Neural crest cell (in vitro differentiated cells): ENCODE measurements around the gene TRPM8. TPM values are rescaled to one million over a fixed set of nuclear protein-coding genes. Genes with fewer than 3 reads are reported as not detected.

Source experiments
- DNase-seq: peaks from one replicate; pipeline ENCODE4 v3.0.0; 2021; ENCODE audit warnings: low read depth, mixed read lengths, low spot score
- H3K27ac Mint-ChIP-seq: one replicate; pipeline ENCODE4 v1.8.0; 2021; ENCODE audit warnings: mild to moderate bottlenecking, mixed read lengths; ENCODE audit not compliant: unreplicated experiment
- H3K27me3 Mint-ChIP-seq: 2 replicates; pipeline ENCODE4 v1.8.0; 2021; ENCODE audit warnings: low read depth, mild to moderate bottlenecking, mixed read lengths
- H3K36me3 Mint-ChIP-seq: 2 replicates; pipeline ENCODE4 v1.8.0; 2021; ENCODE audit warnings: low read depth, mild to moderate bottlenecking, mixed read lengths
- H3K4me1 Mint-ChIP-seq: 2 replicates; pipeline ENCODE4 v1.8.0; 2021; ENCODE audit warnings: mixed read lengths
- H3K4me3 Mint-ChIP-seq: one replicate; pipeline ENCODE4 v1.8.0; 2021; ENCODE audit warnings: mild to moderate bottlenecking, mixed read lengths
- H3K9me3 Mint-ChIP-seq: 2 replicates; pipeline ENCODE4 v1.8.0; 2021; ENCODE audit warnings: mixed read lengths
- CTCF ChIP-seq: fragments of 200-600 bp; sonication (generic); conservative IDR thresholded peaks from 2 replicates; pipeline ENCODE4 v1.5.0; 2021; ENCODE audit warnings: antibody characterized with exemption, mild to moderate bottlenecking
- total RNA-seq: library from RNA; stranded (reverse); gene quantifications from 2 replicates; pipeline ENCODE4 v1.2.1, GENCODE V29; 2021

TRPM8 gene
- total RNA-seq, 1 donor from 2014 or later, result 0.07 TPM

GRCh38 chr2:234032279-234032856 is 115.2 kb downstream of the TRPM8 start:
- DNase-seq, result no peak
- H3K4me3 Mint-ChIP-seq, result no peak overlapping the region
- H3K27ac Mint-ChIP-seq, result no peak overlapping the region
- TF ChIP-seq CTCF, result no peak
- H3K9me3 Mint-ChIP-seq, result peaks cover 9% of the 10 kb centered on the region
- H3K4me1 Mint-ChIP-seq, result no peaks in the 10 kb centered on the region
- no peaks in the 10 kb centered on the region for H3K27me3 Mint-ChIP-seq
- no peaks in the 10 kb centered on the region for H3K36me3 Mint-ChIP-seq

- H3K4me3 Mint-ChIP-seq, result no peak overlapping the region
- H3K27ac Mint-ChIP-seq, result no peak overlapping the region
- H3K36me3 Mint-ChIP-seq, result no peaks in the 10 kb centered on the region
- DNase-seq, result no peak
- H3K4me1 Mint-ChIP-seq, result no peaks in the 10 kb centered on the region
- H3K27me3 Mint-ChIP-seq, result no peaks in the 10 kb centered on the region
- H3K9me3 Mint-ChIP-seq, result peaks cover 9% of the 10 kb centered on the region
- no peak for TF ChIP-seq CTCF
Observed at GRCh38 chr2:234033174-234033573, 116.0 kb downstream of the TRPM8 start.

- no peak overlapping the region for H3K27ac Mint-ChIP-seq
- no peaks in the 10 kb centered on the region for H3K27me3 Mint-ChIP-seq
- no peak for TF ChIP-seq CTCF
- H3K36me3 Mint-ChIP-seq, result no peaks in the 10 kb centered on the region
- H3K4me1 Mint-ChIP-seq, result no peaks in the 10 kb centered on the region
- no peak overlapping the region for H3K4me3 Mint-ChIP-seq
- H3K9me3 Mint-ChIP-seq, result peaks cover 9% of the 10 kb centered on the region
- no peak for DNase-seq
Observed at GRCh38 chr2:234033885-234034284, 116.7 kb downstream of the TRPM8 start.

DNA sequence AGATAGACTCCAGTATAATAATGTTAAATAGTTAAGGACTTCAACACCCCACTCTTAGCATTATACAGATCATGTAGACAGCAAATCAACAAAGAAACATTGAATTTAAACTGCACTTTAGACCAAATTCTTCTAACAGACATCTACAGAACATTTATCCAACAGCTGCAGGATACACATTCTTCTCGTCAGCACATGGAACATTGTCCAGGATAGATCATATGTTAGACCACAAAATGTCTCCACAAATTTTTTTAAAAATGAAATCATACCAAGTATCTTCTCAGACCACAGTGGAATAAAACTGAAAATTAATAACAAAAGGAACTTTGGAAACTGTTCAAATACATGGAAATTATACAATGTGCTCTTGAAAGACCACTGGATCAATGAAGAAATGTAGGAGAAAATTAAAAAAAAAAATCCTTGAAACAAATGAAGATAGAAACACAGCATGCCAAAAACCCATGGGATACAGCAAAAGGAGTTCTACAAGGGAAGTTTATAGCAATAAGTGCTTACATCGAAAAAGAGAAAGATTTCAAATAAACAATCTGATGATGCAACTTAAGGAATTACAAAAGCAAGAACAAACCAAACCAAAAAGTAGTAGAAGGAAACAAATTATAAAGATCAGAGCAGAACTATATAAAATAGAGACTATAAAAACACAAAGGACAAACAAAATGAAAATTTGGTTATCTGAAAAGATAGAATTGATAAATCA is 121.1 kb downstream of the TRPM8 start:
- no peak for TF ChIP-seq CTCF
- peaks cover 5% of the 10 kb centered on the region for H3K9me3 Mint-ChIP-seq
- H3K36me3 Mint-ChIP-seq, result no peaks in the 10 kb centered on the region
- H3K4me1 Mint-ChIP-seq, result no peaks in the 10 kb centered on the region
- no peaks in the 10 kb centered on the region for H3K27me3 Mint-ChIP-seq
- H3K4me3 Mint-ChIP-seq, result no peak overlapping the region
- DNase-seq, result no peak
- H3K27ac Mint-ChIP-seq, result no peak overlapping the region

- no peak for TF ChIP-seq CTCF
- Mint-ChIP-seq H3K27me3 (peaks cover 3% of the 10 kb centered on the region), H3K4me1 (no peaks in the 10 kb centered on the region), H3K9me3 (peaks cover 5% of the 10 kb centered on the region), H3K36me3 (no peaks in the 10 kb centered on the region), H3K27ac (no peak overlapping the region), H3K4me3 (no peak overlapping the region)
- no peak for DNase-seq
Observed at GRCh38 chr2:234044157-234044556, 127.0 kb downstream of the TRPM8 start.
